Neuron (in vitro differentiated cells): ENCODE measurements around the gene SSBP4.

Experiments used
- H2AFZ ChIP-seq: one replicate; pipeline ENCODE4 v1.6.1; 2013; ENCODE audit warnings: low read depth, mild to moderate bottlenecking, inconsistent platforms, low read length, moderate library complexity
- H3K27me3 ChIP-seq: one replicate; pipeline ENCODE4 v1.6.1; 2013; ENCODE audit warnings: low read length; ENCODE audit not compliant: insufficient read depth
- H3K36me3 ChIP-seq: one replicate; pipeline ENCODE4 v1.6.1; 2013; ENCODE audit warnings: low read length; ENCODE audit not compliant: insufficient read depth
- H3K4me1 ChIP-seq: one replicate; pipeline ENCODE4 v1.6.1; 2013; ENCODE audit warnings: low read length; ENCODE audit not compliant: insufficient read depth
- H3K4me3 ChIP-seq: 2 replicates; pipeline ENCODE4 v1.5.1; 2013; ENCODE audit warnings: mild to moderate bottlenecking, low read length, moderate library complexity
- H3K9me3 ChIP-seq: one replicate; pipeline ENCODE4 v1.6.1; 2013; ENCODE audit warnings: low read length

The SSBP4 gene

DNA sequence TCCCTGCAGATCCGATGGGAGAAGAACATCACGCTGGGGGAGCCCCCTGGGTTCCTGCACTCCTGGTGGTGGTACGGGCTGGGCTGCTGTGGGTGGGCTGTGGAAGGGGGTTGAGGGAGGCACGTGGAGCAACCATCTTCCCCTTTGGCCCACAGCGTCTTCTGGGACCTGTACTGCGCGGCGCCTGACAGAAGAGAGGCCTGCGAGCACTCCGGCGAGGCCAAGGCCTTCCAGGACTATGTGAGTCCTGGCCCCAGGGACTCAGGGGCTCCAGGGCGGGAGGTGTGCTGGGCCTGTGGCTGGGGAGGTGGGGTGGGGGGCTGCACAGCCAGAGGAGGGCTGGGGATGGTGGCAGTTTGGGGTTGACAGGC, 8.5 kb downstream of the SSBP4 start:
- Histone ChIP-seq H3K36me3 (no peaks in the 10 kb centered on the region), H3K4me3 (no peak overlapping the region), H2AFZ (no peak overlapping the region), H3K9me3 (no peaks in the 10 kb centered on the region), H3K27me3 (no peaks in the 10 kb centered on the region), H3K4me1 (peaks cover 50% of the 10 kb centered on the region)

DNA sequence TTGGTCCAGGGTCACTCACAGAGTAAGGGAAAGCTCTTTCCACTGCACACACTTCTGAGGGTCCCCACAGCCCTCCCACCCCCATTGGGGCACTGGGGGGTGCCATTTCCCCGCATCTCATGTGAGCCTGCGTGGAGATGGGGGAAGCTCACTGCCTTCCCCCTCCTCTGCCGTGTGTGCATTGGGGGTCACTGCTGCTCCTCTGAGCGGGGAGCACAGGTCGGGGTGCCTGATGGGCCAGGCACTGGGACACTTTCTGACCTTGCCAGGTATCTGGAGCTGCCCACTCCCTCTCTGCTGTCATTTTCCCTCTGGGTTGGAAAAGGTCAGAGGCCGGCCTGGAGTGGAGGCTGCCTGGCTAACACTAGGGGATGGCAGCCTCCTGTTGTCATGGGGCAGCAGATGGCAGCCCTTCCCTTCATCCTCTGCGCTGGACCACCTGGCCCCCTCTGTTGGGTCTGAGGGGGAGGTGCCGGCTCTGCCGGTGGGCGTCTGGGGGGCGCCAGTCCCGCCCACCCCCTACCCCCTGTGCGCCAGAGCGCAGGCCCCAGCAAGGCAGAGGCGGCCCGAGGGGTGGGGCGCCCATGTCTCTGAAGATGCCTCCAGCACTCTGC, 9.1 kb downstream of the SSBP4 start:
- H3K36me3 ChIP-seq = no peaks in the 10 kb centered on the region
- no peaks in the 10 kb centered on the region for H3K27me3 ChIP-seq
- H3K4me3 ChIP-seq = peak overlapping the region; percentile 30
- peaks cover 50% of the 10 kb centered on the region for H3K4me1 ChIP-seq
- H2AFZ ChIP-seq = no peak overlapping the region
- peaks cover 2% of the 10 kb centered on the region for H3K9me3 ChIP-seq

DNA sequence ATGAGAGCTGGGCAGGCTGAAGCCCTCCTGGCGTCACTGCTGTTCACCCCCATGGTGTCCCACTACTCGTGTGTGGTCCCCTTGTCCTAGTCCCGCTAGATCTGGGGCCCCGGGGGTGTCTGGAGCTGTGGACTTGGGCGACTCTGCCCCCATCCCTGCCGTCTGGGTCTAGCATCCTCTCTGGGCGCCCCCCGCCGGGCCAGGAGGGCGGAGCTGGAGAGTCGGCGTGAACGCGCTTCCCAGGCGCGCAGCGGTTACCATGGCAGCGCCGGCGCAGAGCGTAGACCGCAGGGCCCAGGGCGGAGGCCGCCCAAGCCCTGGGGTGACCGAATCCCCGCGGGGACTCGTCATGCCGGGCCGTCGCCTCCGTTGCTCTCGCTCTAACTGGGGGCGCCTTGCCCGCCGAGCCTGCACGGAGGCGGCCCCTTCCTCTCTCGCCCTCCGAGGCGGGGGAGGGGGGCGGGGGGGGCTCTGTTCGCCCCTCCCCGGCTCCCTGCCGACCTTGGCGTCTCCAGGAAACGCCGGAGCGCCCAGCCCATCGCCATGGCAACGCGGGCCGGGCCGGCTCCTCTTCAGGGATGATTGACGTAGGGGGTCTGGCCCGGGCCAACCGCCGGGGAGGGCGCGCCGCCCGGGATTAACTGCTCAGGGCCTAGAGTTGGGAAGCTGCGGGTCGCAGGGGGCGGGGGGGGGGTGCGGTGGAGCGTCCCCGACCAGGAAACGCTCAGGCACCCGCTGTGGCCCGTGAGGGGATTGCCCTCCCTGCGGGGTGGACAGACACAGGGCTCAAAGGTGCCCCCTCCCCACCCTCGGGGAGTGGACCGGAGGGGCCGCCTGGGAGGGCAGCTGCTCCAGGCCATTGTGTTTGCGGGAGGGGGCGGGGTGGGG, 9.8 kb downstream of the SSBP4 start:
- Histone ChIP-seq H3K4me1 (peaks cover 43% of the 10 kb centered on the region), H3K36me3 (no peaks in the 10 kb centered on the region), H3K9me3 (peaks cover 2% of the 10 kb centered on the region), H3K27me3 (no peaks in the 10 kb centered on the region), H3K4me3 (peak overlapping the region; percentile 30), H2AFZ (no peak overlapping the region)

DNA sequence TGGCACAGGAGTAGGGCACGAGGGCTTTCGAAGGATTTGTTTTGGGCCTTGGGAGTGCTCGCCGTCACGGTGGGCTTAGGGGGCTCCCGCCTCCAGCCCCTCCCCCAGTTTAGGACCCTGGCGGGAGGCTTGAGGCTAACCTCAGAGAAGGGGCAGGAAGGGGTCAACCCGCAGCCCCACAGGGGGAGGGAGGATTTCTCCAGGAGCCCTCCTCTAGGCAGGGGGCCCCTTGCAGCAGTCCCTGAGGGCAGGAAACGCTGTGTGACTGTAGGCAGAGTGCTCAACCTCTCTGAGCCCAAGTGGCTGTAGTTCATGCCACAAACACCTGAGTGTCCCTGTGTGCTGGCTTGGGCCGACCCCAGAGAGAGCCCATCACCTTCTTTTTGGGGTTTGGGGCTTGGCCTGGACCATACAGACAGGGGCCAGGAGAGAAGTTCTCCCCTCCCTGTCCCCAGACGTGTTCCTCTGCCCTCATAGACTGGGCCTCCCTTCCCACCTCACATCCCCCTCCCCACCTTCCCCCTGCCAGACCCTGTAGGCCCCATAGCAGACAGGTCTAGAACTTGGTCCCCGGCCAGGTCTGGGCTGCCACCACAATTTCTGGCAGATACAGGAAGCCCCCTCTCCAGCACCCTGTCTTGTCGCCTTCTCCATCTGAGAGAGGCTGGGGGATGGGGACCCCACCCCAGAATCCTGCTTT, 10.7 kb downstream of the SSBP4 start:
- Histone ChIP-seq H3K4me3 (peak overlapping the region; percentile 30), H3K9me3 (peaks cover 2% of the 10 kb centered on the region), H3K27me3 (no peaks in the 10 kb centered on the region), H3K36me3 (peaks cover 8% of the 10 kb centered on the region), H3K4me1 (peaks cover 40% of the 10 kb centered on the region), H2AFZ (no peak overlapping the region)

DNA sequence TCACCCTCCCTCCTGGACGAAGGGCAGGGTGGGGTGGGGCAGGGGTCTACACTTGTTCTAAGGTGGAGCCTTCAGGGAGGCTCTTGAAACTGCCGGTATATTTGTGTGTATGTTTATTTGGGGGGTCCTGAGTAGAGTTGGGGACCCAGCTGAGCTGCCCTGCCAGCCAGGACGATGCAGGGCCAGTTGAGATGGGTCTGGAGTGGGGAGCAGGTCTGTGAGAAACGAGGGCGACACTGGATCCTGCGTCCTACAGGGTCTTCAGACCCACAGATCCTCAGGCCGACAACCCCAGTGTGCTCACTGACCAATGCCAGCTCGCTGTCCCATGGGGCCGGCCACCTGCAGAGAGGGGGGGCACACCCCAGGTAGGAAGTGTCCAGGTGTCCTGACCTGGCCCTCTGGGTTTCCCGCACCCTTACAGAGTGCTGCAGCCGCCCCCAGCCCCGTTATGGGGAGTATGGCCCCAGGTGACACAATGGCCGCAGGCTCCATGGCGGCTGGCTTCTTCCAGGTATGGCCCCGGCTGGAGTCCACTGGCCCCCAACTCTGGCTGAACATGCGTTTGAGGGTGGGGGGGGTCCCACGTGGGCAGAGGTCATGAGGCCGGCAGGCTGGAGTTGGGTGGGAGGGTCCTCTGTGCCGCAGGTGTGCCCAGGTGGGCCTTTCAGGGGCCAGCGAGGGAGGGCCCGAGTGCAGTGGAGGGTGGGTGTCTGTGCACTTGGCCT, 11.4 kb downstream of the SSBP4 start:
- H3K4me1 ChIP-seq = peaks cover 37% of the 10 kb centered on the region

DNA sequence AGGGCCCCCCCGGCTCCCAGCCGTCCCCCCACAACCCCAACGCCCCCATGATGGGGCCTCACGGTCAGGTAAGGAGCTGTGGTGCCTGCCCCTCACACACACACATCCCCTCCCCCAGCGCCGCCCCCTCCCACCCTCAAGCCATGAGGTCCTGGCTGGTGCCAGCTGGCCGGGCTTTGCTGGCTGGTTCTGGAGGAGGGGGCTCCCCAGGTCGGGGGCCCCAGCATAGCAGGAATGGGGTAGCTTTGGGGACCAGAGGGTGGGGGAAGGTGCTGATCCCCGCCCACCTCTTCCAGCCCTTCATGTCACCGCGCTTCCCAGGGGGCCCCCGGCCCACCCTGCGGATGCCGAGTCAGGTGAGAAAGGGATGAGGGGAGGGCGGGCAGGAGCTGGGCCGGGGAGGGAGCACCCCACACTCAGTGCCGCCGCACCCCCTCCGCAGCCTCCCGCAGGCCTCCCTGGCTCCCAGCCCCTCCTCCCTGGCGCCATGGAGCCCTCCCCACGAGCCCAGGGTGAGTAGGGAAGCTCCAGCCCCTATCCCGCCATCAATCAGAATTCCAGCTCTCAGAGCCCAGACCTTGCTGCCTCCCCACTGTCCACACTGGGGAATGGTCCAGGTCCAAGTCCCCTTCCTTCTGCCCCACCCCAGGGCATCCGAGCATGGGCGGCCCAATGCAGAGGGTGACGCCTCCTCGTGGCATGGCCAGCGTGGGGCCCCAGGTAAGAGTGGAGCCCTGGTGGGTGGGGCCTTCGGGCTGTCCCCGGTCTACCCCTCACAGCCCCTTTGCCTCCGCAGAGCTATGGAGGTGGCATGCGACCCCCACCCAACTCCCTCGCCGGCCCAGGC, 12.4 kb downstream of the SSBP4 start:
- H3K4me3 ChIP-seq = no peak overlapping the region
- H2AFZ ChIP-seq = no peak overlapping the region
- H3K27me3 ChIP-seq = no peaks in the 10 kb centered on the region
- H3K36me3 ChIP-seq = peaks cover 25% of the 10 kb centered on the region
- peaks cover 2% of the 10 kb centered on the region for H3K9me3 ChIP-seq
- H3K4me1 ChIP-seq = peaks cover 43% of the 10 kb centered on the region

More for the DNA sequence above, 11.4 kb downstream of the SSBP4 start:
- Histone ChIP-seq H2AFZ (no peak overlapping the region), H3K4me3 (no peak overlapping the region), H3K9me3 (peaks cover 2% of the 10 kb centered on the region), H3K27me3 (no peaks in the 10 kb centered on the region), H3K36me3 (peaks cover 15% of the 10 kb centered on the region)

DNA sequence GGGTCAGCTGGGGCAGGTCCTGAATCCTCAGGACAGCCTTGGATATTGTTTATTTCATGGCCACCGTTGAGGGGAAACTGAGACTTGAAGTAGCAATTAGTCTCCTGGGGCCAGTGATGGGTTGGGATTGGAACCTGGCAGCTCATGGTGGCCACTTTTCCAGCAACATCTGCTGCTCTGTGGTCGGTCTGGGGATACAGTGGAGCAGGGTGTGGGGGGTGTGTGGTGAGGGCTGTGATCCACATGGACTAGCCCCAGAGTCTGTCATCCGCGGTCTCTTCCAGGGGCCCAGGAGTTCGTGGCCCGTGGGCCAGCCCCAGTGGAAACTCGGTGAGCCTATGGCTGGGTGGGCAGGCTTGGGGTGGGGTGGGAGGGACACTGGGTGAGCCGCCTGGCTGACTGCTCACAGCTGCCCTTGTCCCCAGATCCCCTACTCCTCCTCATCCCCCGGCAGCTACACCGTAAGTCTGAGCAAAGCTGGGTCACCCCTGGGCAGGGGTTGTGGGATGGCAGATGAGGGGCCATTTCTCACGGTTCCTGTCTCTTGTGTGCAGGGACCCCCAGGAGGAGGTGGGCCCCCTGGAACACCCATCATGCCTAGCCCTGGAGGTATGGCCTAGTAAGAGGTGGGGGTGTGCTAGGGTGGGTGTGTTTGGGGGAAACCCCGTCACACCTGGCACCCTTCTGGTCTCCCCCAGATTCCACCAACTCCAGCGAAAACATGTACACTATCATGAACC, 13.2 kb downstream of the SSBP4 start:
- no peak overlapping the region for H2AFZ ChIP-seq
- H3K4me3 ChIP-seq = no peak overlapping the region
- H3K27me3 ChIP-seq = no peaks in the 10 kb centered on the region
- H3K4me1 ChIP-seq = peaks cover 45% of the 10 kb centered on the region
- peaks cover 2% of the 10 kb centered on the region for H3K9me3 ChIP-seq
- peaks cover 26% of the 10 kb centered on the region for H3K36me3 ChIP-seq

DNA sequence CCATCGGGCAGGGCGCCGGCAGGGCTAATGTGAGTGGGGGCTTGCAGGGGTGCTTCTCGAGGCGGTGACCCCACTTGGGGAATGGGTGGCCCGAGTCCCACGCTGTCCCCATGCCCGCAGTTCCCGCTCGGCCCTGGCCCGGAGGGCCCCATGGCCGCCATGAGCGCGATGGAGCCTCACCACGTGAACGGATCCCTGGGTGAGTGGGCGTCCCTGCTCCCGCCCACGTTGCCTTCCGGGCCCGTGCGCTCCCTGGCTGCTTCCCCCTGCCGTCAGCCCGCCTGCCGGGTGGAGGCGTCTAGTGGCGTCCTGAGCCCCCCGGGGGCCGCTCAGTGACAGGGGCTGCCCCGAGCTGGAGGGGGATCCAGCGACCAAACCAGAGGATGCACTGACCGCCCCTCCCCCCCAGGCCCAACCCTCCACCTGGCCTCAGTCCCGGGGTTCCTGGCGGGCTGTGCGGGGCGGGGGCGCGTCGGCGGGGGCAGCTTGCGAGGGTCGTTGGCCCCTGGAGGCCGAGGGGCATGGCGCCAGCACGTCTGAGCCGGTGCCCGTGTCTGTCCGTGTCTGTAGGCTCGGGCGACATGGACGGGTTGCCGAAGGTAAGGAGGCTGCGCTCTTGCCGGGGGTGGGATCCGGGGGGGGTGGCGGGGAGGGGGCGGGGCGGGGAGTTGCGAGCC, 14.0 kb downstream of the SSBP4 start:
- no peaks in the 10 kb centered on the region for H3K27me3 ChIP-seq
- H3K4me3 ChIP-seq = no peak overlapping the region
- no peak overlapping the region for H2AFZ ChIP-seq
- H3K9me3 ChIP-seq = peaks cover 2% of the 10 kb centered on the region
- H3K36me3 ChIP-seq = peaks cover 26% of the 10 kb centered on the region
- H3K4me1 ChIP-seq = peaks cover 38% of the 10 kb centered on the region

DNA sequence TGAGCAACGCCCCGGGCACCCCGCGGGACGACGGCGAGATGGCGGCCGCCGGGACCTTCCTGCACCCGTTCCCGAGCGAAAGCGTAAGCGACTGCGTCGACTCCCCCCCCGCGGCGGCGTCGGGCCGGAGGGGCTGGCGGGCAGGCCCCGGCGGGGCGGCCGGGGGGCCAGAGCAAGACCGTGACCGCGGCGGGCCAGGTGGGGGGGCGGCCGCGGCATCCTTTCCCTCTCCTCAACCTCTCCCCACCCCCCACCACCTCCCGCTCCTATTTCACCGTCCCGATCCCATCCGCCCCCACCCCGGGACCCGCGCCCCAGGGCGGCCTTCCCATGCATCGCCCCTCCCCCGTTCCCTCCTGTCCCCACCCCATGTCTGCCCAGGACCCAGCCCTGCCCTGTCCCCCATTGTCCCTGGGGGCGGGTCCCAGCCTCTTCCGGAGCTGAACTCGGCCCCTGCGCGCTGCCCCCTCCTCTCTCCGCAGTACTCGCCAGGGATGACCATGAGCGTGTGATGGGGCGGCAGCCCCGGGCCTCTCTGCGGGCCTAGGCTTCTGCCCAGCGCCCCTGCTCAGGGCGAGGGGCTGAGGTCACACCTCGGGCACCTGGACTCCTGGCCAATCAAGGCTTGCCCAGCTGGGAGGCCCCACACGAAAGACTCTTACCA, 14.7 kb downstream of the SSBP4 start:
- Histone ChIP-seq H3K4me1 (peaks cover 38% of the 10 kb centered on the region), H3K9me3 (peaks cover 2% of the 10 kb centered on the region), H3K36me3 (peaks cover 26% of the 10 kb centered on the region), H2AFZ (no peak overlapping the region), H3K4me3 (no peak overlapping the region), H3K27me3 (no peaks in the 10 kb centered on the region)

DNA sequence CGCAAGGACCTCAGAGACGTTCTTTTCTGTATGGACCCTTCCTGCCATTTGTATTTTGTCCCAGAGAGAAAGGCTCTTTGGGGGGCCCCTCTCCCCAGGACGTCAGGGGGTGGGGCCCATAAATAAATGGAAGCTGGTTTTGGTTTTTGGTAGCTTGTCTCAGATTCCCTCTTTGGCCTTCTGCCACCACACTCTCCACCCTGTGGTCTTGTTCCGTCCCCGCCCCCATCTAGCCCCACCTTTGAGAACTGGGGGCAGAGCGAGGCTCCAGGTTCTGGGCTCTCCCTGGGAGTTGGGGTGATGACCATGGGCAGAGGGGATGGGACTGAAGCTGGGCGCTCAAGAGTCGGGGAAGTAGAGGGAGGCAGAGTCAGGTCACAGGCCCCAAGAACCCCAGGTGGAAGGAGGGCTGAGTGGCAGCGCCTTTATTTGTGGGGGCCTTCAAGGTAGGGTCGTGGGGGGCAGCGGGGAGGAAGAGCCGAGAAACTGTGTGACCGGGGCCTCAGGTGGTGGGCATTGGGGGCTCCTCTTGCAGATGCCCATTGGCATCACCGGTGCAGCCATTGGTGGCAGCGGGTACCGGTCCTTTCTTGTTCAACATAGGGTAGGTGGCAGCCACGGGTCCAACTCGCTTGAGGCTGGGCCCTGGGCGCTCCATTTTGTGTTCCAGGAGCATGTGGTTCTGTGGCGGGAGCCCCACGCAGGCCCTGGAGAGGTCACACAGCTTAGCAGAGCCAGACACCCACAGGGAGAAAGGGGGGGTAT, 15.4 kb downstream of the SSBP4 start:
- H3K9me3 ChIP-seq = peaks cover 2% of the 10 kb centered on the region
- H2AFZ ChIP-seq = no peak overlapping the region
- H3K27me3 ChIP-seq = no peaks in the 10 kb centered on the region
- peaks cover 26% of the 10 kb centered on the region for H3K36me3 ChIP-seq
- peaks cover 42% of the 10 kb centered on the region for H3K4me1 ChIP-seq
- no peak overlapping the region for H3K4me3 ChIP-seq
